Panc1 (cell line): ENCODE measurements around the gene CNKSR3.

Source experiments
- CTCF ChIP-seq: fragments of 450-650 bp; IDR thresholded peaks from 2 replicates; pipeline ENCODE4 v1.5.1; 2017; ENCODE audit warnings: mild to moderate bottlenecking
- SIN3A ChIP-seq: IDR thresholded peaks from 2 replicates; pipeline ENCODE4 v1.6.1; 2012; ENCODE audit warnings: low read depth, mild to moderate bottlenecking, low read length, moderate library complexity, borderline replicate concordance; ENCODE audit not compliant: insufficient read depth

DNA sequence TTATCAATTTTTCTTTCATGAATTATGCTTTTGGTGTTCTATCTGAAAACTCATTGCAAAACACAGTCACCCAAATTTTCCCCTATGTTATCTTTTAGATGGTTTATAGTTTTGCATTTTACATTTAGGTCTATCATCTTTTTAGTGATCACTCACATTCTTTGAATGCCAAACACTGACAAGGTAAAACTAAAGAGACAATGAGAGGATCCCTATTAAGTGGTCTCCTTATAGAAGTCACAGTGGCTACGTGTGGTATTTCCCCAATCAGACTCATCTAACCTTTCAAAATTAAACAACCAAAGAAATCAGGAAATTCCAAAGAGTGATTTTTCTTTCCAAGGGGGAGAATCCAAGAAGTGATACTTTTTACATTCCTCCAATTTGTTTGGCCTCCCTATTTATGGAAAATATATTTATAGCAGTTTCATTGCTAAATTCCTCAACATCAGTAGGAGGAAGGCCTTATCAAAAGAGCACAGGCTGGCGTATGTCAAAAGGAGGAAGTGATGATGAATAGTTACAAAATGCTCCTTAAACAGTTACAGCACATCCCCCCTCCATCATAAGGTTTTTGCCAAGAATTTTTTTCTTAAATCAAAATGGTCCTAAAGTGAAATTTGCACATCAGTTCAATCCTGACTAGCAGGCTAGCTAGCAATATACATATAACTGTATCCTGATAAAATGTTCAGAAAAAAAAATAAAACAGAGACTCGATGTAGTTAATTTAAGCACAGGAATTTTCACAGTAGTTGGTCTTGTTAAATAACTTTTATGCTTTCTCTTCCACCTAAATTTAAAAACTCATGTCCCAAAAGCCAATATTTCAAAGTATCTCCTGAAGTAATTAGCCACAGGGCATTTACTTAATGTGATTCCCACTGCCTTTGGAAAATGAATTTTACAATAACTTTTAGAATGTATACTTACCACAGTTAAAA, 77.7 kb downstream of the CNKSR3 start:
- TF ChIP-seq CTCF (no peak), SIN3A (no peak)
